Muscle of leg (tissue), 11 donors: ENCODE data around the gene DDR1. TPM values are rescaled to one million over a fixed set of nuclear protein-coding genes. Genes with fewer than 3 reads are reported as not detected.

Experiments
- DNase-seq: peaks from one replicate; pipeline ENCODE4 v3.0.0; 2013
- H3K27ac ChIP-seq: one replicate; pipeline ENCODE4 v1.5.1; 2013; ENCODE audit warnings: mild to moderate bottlenecking, low read length, control low read depth
- H3K27me3 ChIP-seq: one replicate; pipeline ENCODE4 v1.6.1; 2013; ENCODE audit warnings: low read length; ENCODE audit not compliant: control insufficient read depth, insufficient read depth
- H3K36me3 ChIP-seq: one replicate; pipeline ENCODE4 v1.6.1; 2013; ENCODE audit warnings: low read length; ENCODE audit not compliant: control insufficient read depth, insufficient read depth
- H3K4me1 ChIP-seq: one replicate; pipeline ENCODE4 v1.6.1; 2013; ENCODE audit warnings: low read length; ENCODE audit not compliant: control insufficient read depth, insufficient read depth
- H3K4me3 ChIP-seq: one replicate; pipeline ENCODE4 v1.5.1; 2013; ENCODE audit warnings: low read length, control low read depth
- H3K9me3 ChIP-seq: replicated peaks from 2 replicates; pipeline ENCODE4 v1.6.1; 2013; ENCODE audit warnings: low read depth, low read length; ENCODE audit not compliant: control insufficient read depth
- WGBS: methylation state at CpG from one replicate; pipeline ENCODE4 v1.1.5; 2013; ENCODE audit warnings: missing lambda C conversion rate; ENCODE audit not compliant: insufficient coverage; 5-methylcytosine and 5-hydroxymethylcytosine counted together
- polyA plus RNA-seq, 8 donors: library from polyadenylated mRNA; unstranded; fragments of 120-200 nt; gene quantifications; one replicate each; pipeline versions ENCODE4 v1.2.1 to v1.2.3, GENCODE V29; 2013; ENCODE audit warnings: inconsistent platforms in 1 of 8, low replicate concordance in 1 of 8; ENCODE audit not compliant: insufficient read length in 8 of 8, insufficient read depth in 1 of 8
- total RNA-seq: library from RNA; stranded (reverse); fragments of 120-200 nt; gene quantifications from one replicate; pipeline ENCODE4 v1.2.4, GENCODE V29; 2013

The DDR1 gene
- total and polyA plus RNA-seq, 9 donors, result 42.4 to 87.4 (median 69.5) TPM

DNA sequence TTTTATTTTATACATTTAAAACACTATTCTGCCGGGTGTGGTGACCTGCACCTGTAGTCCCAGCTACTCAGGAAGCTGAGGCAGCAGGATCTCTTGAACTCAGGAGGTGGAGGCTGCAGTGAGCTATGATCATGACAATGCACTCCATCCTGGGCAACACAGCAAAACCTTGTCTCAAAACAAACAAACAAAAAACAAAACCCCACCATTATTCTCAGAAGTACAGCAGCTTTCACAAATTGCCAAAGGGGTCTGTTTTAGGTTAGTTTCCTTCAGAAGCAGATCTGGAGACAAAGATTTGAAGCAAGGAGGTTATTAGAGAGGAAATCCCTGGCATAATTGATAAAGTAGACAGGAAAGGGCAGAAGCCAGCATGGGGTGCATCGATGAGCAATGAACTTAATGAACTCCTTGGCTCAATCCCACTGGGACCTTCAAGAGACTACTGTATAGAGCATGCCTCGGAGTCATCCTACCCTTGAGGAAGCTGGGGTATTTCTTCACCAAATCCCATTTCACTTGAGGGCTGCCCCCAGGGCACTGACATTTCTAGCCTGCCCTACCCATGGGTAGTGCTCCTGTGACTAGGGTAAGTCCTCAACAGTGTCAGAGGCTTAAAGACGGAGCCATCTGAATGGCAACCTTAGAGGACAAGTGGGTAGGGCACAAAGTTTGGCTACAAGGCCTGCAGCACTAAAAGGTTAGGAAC is 43.2 kb upstream of the DDR1 start:
- Histone ChIP-seq H3K36me3 (no peaks in the 10 kb centered on the region), H3K4me1 (peaks cover 16% of the 10 kb centered on the region), H3K4me3 (no peak overlapping the region), H3K27ac (no peak overlapping the region), H3K27me3 (no peaks in the 10 kb centered on the region), H3K9me3 (no peaks in the 10 kb centered on the region)
- no peak for DNase-seq
- 46% methylated on average over 3 of the region's 4 CpGs for WGBS

- WGBS, result 62% methylated on average over 4 of the region's 6 CpGs
- no peaks in the 10 kb centered on the region for H3K27me3 ChIP-seq
- no peaks in the 10 kb centered on the region for H3K36me3 ChIP-seq
- no peak for DNase-seq
- peaks cover 9% of the 10 kb centered on the region for H3K4me1 ChIP-seq
- H3K27ac ChIP-seq, result no peak overlapping the region
- no peaks in the 10 kb centered on the region for H3K9me3 ChIP-seq
- H3K4me3 ChIP-seq, result no peak overlapping the region
These were observed 42.4 kb upstream of the DDR1 start for GRCh38 chr6:30841644-30842504.

GRCh38 chr6:30842754-30843610 is 41.3 kb upstream of the DDR1 start:
- Histone ChIP-seq H3K36me3 (no peaks in the 10 kb centered on the region), H3K4me1 (peaks cover 7% of the 10 kb centered on the region), H3K27ac (no peak overlapping the region), H3K9me3 (no peaks in the 10 kb centered on the region), H3K27me3 (peaks cover 3% of the 10 kb centered on the region), H3K4me3 (no peak overlapping the region)
- 17% methylated on average over 2 of the region's 12 CpGs for WGBS
- peak; percentile 29 for DNase-seq

GRCh38 chr6:30843611-30843998 is 40.7 kb upstream of the DDR1 start:
- Histone ChIP-seq H3K9me3 (no peaks in the 10 kb centered on the region), H3K4me3 (no peak overlapping the region), H3K27ac (no peak overlapping the region), H3K4me1 (peaks cover 7% of the 10 kb centered on the region), H3K27me3 (peaks cover 3% of the 10 kb centered on the region), H3K36me3 (no peaks in the 10 kb centered on the region)
- 27% methylated on average over 3 of the region's 3 CpGs for WGBS
- no peak for DNase-seq

GRCh38 chr6:30844118-30844535 is 40.2 kb upstream of the DDR1 start:
- WGBS, result 71% methylated on average over 3 of the region's 3 CpGs
- Histone ChIP-seq H3K4me3 (no peak overlapping the region), H3K4me1 (peaks cover 7% of the 10 kb centered on the region), H3K27me3 (peaks cover 3% of the 10 kb centered on the region), H3K36me3 (no peaks in the 10 kb centered on the region), H3K27ac (no peak overlapping the region), H3K9me3 (no peaks in the 10 kb centered on the region)
- DNase-seq, result no peak

DNA sequence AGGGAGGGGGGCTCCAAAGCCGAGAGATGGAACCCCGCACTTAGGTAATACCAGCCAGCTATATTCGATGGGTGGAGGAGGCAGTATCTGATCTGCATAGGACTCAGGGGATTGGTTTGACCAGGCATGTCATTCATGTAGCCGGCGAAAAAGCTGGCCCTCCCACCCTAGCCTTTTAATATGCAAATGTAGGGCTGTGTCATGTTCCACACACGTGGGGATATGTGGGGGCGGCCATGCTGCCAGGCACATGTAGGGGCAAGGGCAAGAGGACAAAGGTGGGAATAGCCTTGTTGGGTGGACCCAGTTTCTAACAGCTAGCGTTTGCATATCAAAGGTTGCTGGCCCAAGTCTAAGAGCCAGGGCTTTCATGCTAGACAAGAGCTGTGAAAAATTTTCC is 39.1 kb upstream of the DDR1 start:
- Histone ChIP-seq H3K27ac (no peak overlapping the region), H3K4me1 (peaks cover 7% of the 10 kb centered on the region), H3K27me3 (peaks cover 3% of the 10 kb centered on the region), H3K4me3 (no peak overlapping the region), H3K36me3 (no peaks in the 10 kb centered on the region), H3K9me3 (no peaks in the 10 kb centered on the region)
- WGBS, result 68% methylated on average over 6 of the region's 8 CpGs
- DNase-seq, result no peak

DNA sequence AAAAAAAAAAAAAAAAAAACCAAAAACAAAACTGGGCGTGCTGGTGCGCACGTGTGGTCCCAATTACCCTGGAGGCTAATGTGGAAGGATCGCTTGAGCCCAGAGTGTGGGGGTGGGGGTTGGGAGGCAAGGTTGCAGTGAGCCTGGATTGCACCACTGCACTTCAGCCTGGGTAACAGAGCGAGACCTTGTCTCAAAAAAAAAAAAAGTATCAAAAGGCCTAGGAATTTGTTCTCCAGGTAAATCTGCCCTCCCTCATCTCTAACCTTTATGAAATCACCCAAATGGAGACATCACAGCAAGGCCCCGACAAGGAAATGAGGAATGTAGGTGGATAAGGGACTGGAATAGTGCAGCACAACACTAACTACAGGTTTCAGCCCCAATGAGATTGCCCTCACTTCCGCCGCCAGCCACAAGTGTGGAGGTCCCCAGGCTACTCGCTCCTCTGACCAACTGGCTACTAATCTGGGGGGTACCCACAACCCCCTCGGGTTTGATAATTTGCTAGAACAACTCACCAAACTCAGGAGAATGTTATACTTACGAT is 36.8 kb upstream of the DDR1 start:
- Histone ChIP-seq H3K36me3 (no peaks in the 10 kb centered on the region), H3K27ac (no peak overlapping the region), H3K4me3 (no peak overlapping the region), H3K9me3 (peaks cover 2% of the 10 kb centered on the region), H3K27me3 (peaks cover 3% of the 10 kb centered on the region), H3K4me1 (peaks cover 7% of the 10 kb centered on the region)
- 50% methylated on average over 6 of the region's 11 CpGs for WGBS
- no peak for DNase-seq

DNA sequence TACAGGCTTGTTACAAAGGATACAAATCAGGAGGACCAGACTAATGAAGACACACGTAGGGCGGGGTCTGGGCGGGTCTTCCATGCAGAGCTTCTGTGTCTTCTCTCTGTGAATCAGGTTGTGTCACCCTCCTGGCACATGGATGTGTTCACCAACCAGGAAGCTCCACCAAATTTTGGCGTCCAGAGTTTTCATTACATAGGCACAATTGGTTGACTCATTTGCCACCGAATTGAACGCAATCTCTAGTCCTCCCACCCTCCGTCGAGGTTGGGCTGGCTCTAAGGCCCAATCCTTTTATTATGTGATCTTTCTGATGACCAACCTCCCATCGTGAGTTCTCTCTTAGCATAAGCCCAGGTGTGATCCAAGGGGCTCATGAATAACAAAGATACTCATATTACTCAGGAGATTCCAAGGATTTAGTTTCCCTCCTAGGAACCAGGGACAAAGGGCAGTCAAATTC is 36.3 kb upstream of the DDR1 start:
- 49% methylated on average over 5 of the region's 9 CpGs for WGBS
- peaks cover 2% of the 10 kb centered on the region for H3K9me3 ChIP-seq

GRCh38 chr6:30849903-30850651 is 34.2 kb upstream of the DDR1 start:
- Histone ChIP-seq H3K4me1 (no peaks in the 10 kb centered on the region), H3K4me3 (no peak overlapping the region), H3K36me3 (no peaks in the 10 kb centered on the region), H3K9me3 (peaks cover 2% of the 10 kb centered on the region), H3K27ac (no peak overlapping the region), H3K27me3 (peaks cover 3% of the 10 kb centered on the region)
- 92% methylated on average over 2 of the region's 6 CpGs for WGBS
- no peak for DNase-seq

More for the DNA sequence above, 36.3 kb upstream of the DDR1 start:
- no peak for DNase-seq
- Histone ChIP-seq H3K27me3 (peaks cover 3% of the 10 kb centered on the region), H3K27ac (no peak overlapping the region), H3K4me1 (peaks cover 7% of the 10 kb centered on the region), H3K36me3 (no peaks in the 10 kb centered on the region), H3K4me3 (no peak overlapping the region)
